GM12878 (cell line): ENCODE measurements around the gene RFX1. TPM values are rescaled to one million over a fixed set of nuclear protein-coding genes. Genes with fewer than 3 reads are reported as not detected.

Experiments
- ATAC-seq: fragments of 200-7000 bp; cut with Tn5 transposase; 3 replicates; pipeline ENCODE4 v1.9.1; 2020; ENCODE audit warnings: mild to moderate bottlenecking, moderate library complexity
- BruUV-seq: library from RNA; stranded (reverse); fragments of 400-500 nt; replicated peaks from 2 replicates; lab custom pipeline; 2021; lab: Mats Ljungman, UMichigan
- CTCF ChIA-PET: fragments of 300-600 bp; sonication (Branson Sonifier 250); formaldehyde crosslinking; extraction: SDS; loops from one replicate; lab custom pipeline; 2021; ENCODE audit warnings: inconsistent platforms; lab: Yijun Ruan, JAX
- POLR2A ChIA-PET: fragments of 350-600 bp; formaldehyde crosslinking; extraction: SDS; loops from one replicate; lab custom pipeline; 2021; ENCODE audit warnings: inconsistent platforms; lab: Charles Lee
- RAD21 ChIA-PET: fragments of 300-600 bp; sonication (Branson Sonifier 250); formaldehyde crosslinking; loops from one replicate; lab custom pipeline; 2023; ENCODE audit warnings: antibody characterized with exemption; ENCODE audit not compliant: unreplicated experiment; lab: Charles Lee
- SMC1A ChIA-PET: fragments of 300-600 bp; sonication (Branson Sonifier 250); formaldehyde crosslinking; loops from one replicate; lab custom pipeline; 2023; ENCODE audit not compliant: unreplicated experiment, uncharacterized antibody; lab: Charles Lee
- DNase-seq: peaks from one replicate; pipeline ENCODE4 v3.0.0-alpha.2; 2011; ENCODE audit warnings: low read depth, low spot score
- FAIRE-seq: peaks from 3 replicates; lab custom pipeline; 2011; peaks lifted over from hg19 to GRCh38; lab: Jason Lieb, UNC
- H2AFZ ChIP-seq: 2 replicates; pipeline ENCODE4 v1.6.0; 2011; ENCODE audit warnings: low read depth, low read length, control low read depth; ENCODE audit not compliant: control insufficient read depth
- H3K27ac ChIP-seq: 2 replicates; pipeline ENCODE4 v1.5.1; 2011; ENCODE audit warnings: control low read depth; ENCODE audit not compliant: control insufficient read depth, insufficient read depth
- H3K27me3 ChIP-seq, 2 experiments: replicated peaks in 1 of 2; 2 replicates each; pipeline versions ENCODE4 v1.6.0 to v1.6.1; 2011; ENCODE audit warnings: low read length in 1 of 2; ENCODE audit not compliant: control insufficient read depth in 2 of 2, insufficient read depth in 2 of 2
- H3K36me3 ChIP-seq, 2 experiments: 2 replicates each; pipeline ENCODE4 v1.5.1; 2011; ENCODE audit warnings: low read length in 1 of 2; ENCODE audit not compliant: control insufficient read depth in 2 of 2, insufficient read depth in 2 of 2
- H3K4me1 ChIP-seq: 2 replicates; pipeline ENCODE4 v1.6.1; 2011; ENCODE audit warnings: mild to moderate bottlenecking, low read length, moderate library complexity, mixed read lengths; ENCODE audit not compliant: control insufficient read depth, insufficient read depth
- H3K4me2 ChIP-seq: 2 replicates; pipeline ENCODE4 v1.6.0; 2011; ENCODE audit warnings: control low read depth; ENCODE audit not compliant: control insufficient read depth, insufficient read depth
- H3K4me3 ChIP-seq: fragments of 200-600 bp; sonication (generic); 2 replicates; pipeline ENCODE4 v1.5.1; 2016
- H3K79me2 ChIP-seq: 2 replicates; pipeline ENCODE4 v1.6.0; 2011; ENCODE audit warnings: low read length; ENCODE audit not compliant: control insufficient read depth, insufficient read depth
- H3K9ac ChIP-seq: 2 replicates; pipeline ENCODE4 v1.8.0; 2011; ENCODE audit warnings: low read length, control low read depth, mixed read lengths; ENCODE audit not compliant: control insufficient read depth, insufficient read depth
- H3K9me3 ChIP-seq: replicated peaks from 3 replicates; pipeline ENCODE4 v1.5.1; 2011; ENCODE audit warnings: mild to moderate bottlenecking, low read length; ENCODE audit not compliant: control insufficient read depth, insufficient read depth
- H4K20me1 ChIP-seq: 2 replicates; pipeline ENCODE4 v1.6.0; 2011; ENCODE audit not compliant: control insufficient read depth, insufficient read depth
- RCOR1 ChIP-seq: conservative IDR thresholded peaks from 2 replicates; pipeline ENCODE4 v1.6.1; 2012; ENCODE audit warnings: low read depth, low read length, improper control_type of control experiment
- SIX5 ChIP-seq: IDR thresholded peaks from 2 replicates; pipeline ENCODE4 v1.6.1; 2011; ENCODE audit warnings: mild to moderate bottlenecking, low read depth, low read length, moderate library complexity; ENCODE audit not compliant: severe bottlenecking
- TCF3 ChIP-seq: IDR thresholded peaks from 2 replicates; pipeline ENCODE4 v1.6.1; 2012; ENCODE audit warnings: low read depth, mild to moderate bottlenecking, low read length, borderline replicate concordance; ENCODE audit not compliant: insufficient read depth
- ZNF622 ChIP-seq: fragments of 450-650 bp; IDR thresholded peaks from 2 replicates; pipeline ENCODE4 v1.6.1; 2017; ENCODE audit warnings: mild to moderate bottlenecking, inconsistent platforms
- WGBS: methylation state at CpG from one replicate; pipeline ENCODE4 v1.1.6; 2016; ENCODE audit warnings: low lambda C conversion rate; ENCODE audit not compliant: insufficient replicate concordance, insufficient coverage; ENCODE audit errors: missing lambda C conversion rate; 5-methylcytosine and 5-hydroxymethylcytosine counted together
- in situ Hi-C: fragments of 300-500 bp; cut with MboI; formaldehyde crosslinking; loops from 9 replicates; pipeline ENCODE4 v1.14.3; 2018; ENCODE audit warnings: mixed read lengths
- intact Hi-C: fragments of 100-400 bp; cut with micrococcal nuclease; formaldehyde crosslinking; loops from one replicate; pipeline ENCODE4 v1.14.2; 2022; ENCODE audit not compliant: unreplicated experiment
- polyA plus RNA-seq, 11 experiments: library from polyadenylated mRNA; depleted of rRNA in 4 of 11; unstranded in 6 of 11; stranded (reverse) in 5 of 11; fragments of >200 nt; fragmentation: Nextera tagmentation in 4 of 11; fragmentation: Illumina TruSeq in 1 of 11; extraction: Ambion mirVana in 4 of 11; extraction: Trizol in 1 of 11; gene quantifications; 1 replicate in 1 of 11; 2 replicates in 10 of 11; pipeline versions ENCODE4 v1.2.1 to v1.2.3, GENCODE V29; 2011 to 2016; ENCODE audit warnings: inconsistent platforms in 2 of 11, missing spikeins in 2 of 11, low read depth in 1 of 11
- total RNA-seq, 4 experiments: library from RNA; depleted of rRNA in 3 of 4; stranded (reverse); fragments of >200 nt in 3 of 4; fragmentation: Illumina TruSeq in 1 of 4; extraction: Trizol in 1 of 4; gene quantifications; 2 replicates each; pipeline versions ENCODE4 v1.2.1 to v1.2.3, GENCODE V29; 2013 to 2021
- TF ChIP-seq, protein P1 (sequence below): IDR thresholded peaks from 2 replicates; pipeline ENCODE4 v1.6.1; 2011; ENCODE audit warnings: mild to moderate bottlenecking, low read depth, low read length, moderate library complexity; ENCODE audit not compliant: insufficient replicate concordance
- TF ChIP-seq, protein P2 (sequence below): IDR thresholded peaks from 2 replicates; pipeline ENCODE4 v1.6.1; 2012; ENCODE audit warnings: mild to moderate bottlenecking, low read depth, low read length
- TF ChIP-seq, protein P3 (sequence below): IDR thresholded peaks from 2 replicates; pipeline ENCODE4 v1.6.1; 2011; ENCODE audit warnings: borderline replicate concordance, low read depth, mild to moderate bottlenecking, moderate library complexity, low read length; ENCODE audit not compliant: insufficient read depth, poor library complexity, severe bottlenecking

RFX1 gene
- total and polyA plus RNA-seq, 10 of the 15 experiments (the other 5 are each of a cell fraction or from before 2014, with no cell fraction given), result 0.05 to 11.0 (median 1.5) TPM

DNA sequence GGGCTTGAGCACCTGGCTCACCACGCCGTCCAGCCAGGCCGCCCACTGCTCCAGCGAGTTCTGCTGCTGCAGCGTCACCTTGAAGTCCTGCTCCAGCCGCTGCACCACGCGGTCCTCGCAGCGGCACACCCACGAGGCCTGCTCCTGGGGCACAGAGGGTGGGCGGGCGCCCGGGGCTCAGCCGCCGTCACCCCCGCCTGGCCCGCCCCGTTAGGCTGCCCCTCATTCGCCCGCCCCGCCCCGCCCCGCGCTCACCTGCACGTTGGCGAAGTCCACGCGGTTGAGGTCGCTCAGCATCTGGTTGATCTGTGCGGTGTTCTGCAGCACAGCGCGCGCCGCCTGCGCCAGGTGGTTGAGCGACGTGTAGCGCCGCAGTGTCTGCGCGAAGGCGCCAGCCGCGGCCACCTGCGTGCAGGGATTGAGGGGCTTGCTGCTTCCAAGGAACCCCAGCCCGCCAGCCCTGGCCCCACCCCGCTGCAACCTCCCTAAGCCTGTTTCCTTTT, 42.5 kb downstream of the RFX1 start:
- Histone ChIP-seq H3K9ac (no peak overlapping the region), H3K27ac (no peak overlapping the region), H3K36me3 (peaks cover 0 to 19% of the 10 kb centered on the region in 2 experiments; a peak in 3 of 4 replicates), H3K4me3 (no peak overlapping the region), H2AFZ (no peak overlapping the region), H3K4me1 (no peaks in the 10 kb centered on the region), H3K27me3 (no peaks in the 10 kb centered on the region), H3K4me2 (no peak overlapping the region), H3K9me3 (no peaks in the 10 kb centered on the region), H4K20me1 (no peaks in the 10 kb centered on the region), H3K79me2 (no peaks in the 10 kb centered on the region)
- in situ Hi-C loops (no loop called here), intact Hi-C loops (no loop called here)
- CTCF ChIA-PET, result no interaction called here
- 95% methylated on average over 10 of the region's 48 CpGs for WGBS
- DNase-seq, result no peak
- FAIRE-seq, result no peak
- POLR2A ChIA-PET, result no interaction called here
- 0 out of 2 replicates have a peak, but pooled peaks have one; percentile 8 for TF ChIP-seq TCF3
- TF ChIP-seq, protein P1, sequence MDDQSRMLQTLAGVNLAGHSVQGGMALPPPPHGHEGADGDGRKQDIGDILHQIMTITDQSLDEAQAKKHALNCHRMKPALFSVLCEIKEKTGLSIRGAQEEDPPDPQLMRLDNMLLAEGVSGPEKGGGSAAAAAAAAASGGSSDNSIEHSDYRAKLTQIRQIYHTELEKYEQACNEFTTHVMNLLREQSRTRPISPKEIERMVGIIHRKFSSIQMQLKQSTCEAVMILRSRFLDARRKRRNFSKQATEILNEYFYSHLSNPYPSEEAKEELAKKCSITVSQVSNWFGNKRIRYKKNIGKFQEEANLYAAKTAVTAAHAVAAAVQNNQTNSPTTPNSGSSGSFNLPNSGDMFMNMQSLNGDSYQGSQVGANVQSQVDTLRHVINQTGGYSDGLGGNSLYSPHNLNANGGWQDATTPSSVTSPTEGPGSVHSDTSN, result peak; percentile 26
- TF ChIP-seq, protein P2, sequence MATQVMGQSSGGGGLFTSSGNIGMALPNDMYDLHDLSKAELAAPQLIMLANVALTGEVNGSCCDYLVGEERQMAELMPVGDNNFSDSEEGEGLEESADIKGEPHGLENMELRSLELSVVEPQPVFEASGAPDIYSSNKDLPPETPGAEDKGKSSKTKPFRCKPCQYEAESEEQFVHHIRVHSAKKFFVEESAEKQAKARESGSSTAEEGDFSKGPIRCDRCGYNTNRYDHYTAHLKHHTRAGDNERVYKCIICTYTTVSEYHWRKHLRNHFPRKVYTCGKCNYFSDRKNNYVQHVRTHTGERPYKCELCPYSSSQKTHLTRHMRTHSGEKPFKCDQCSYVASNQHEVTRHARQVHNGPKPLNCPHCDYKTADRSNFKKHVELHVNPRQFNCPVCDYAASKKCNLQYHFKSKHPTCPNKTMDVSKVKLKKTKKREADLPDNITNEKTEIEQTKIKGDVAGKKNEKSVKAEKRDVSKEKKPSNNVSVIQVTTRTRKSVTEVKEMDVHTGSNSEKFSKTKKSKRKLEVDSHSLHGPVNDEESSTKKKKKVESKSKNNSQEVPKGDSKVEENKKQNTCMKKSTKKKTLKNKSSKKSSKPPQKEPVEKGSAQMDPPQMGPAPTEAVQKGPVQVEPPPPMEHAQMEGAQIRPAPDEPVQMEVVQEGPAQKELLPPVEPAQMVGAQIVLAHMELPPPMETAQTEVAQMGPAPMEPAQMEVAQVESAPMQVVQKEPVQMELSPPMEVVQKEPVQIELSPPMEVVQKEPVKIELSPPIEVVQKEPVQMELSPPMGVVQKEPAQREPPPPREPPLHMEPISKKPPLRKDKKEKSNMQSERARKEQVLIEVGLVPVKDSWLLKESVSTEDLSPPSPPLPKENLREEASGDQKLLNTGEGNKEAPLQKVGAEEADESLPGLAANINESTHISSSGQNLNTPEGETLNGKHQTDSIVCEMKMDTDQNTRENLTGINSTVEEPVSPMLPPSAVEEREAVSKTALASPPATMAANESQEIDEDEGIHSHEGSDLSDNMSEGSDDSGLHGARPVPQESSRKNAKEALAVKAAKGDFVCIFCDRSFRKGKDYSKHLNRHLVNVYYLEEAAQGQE, result no peak
- TF ChIP-seq RCOR1, result no peak
- no peak for TF ChIP-seq ZNF622
- no peak for TF ChIP-seq SIX5
- TF ChIP-seq, protein P3, sequence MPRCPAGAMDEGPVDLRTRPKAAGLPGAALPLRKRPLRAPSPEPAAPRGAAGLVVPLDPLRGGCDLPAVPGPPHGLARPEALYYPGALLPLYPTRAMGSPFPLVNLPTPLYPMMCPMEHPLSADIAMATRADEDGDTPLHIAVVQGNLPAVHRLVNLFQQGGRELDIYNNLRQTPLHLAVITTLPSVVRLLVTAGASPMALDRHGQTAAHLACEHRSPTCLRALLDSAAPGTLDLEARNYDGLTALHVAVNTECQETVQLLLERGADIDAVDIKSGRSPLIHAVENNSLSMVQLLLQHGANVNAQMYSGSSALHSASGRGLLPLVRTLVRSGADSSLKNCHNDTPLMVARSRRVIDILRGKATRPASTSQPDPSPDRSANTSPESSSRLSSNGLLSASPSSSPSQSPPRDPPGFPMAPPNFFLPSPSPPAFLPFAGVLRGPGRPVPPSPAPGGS, result peak; percentile 83
- no TSS peak for BruUV-seq
- SMC1A ChIA-PET, result no interaction called here
- RAD21 ChIA-PET, result no interaction called here
- ATAC-seq, result no peak
